Stimulated activated CD4-positive, alpha-beta T cell treated with anti-CD3 and anti-CD28 coated beads, Interleukin-12 subunit alpha, Interleukin-12 subunit beta, amount 100 ng/mL, for 24 hours (primary cell): ENCODE measurements around the gene SRRM3.
"Not testable (repeated sequence)": the region's sequence is repeated elsewhere in the genome, so short reads cannot be mapped to it uniquely, and the experiment has no call there.

Experiments
- DNase-seq, 2 experiments: peaks; one replicate each; pipeline ENCODE4 v3.0.0-alpha.2; 2020; ENCODE audit warnings: low read depth in 2 of 2

SRRM3 gene

GRCh38 chr7:76191783-76192240 is 9.9 kb upstream of the SRRM3 start:
- DNase-seq, result no peak

- no peak for DNase-seq
Observed at GRCh38 chr7:76193466-76193865, 8.2 kb upstream of the SRRM3 start.

- DNase-seq, result no peak
Observed at GRCh38 chr7:76193883-76194282, 7.8 kb upstream of the SRRM3 start.

- no peak for DNase-seq
Observed at GRCh38 chr7:76196786-76197185, 4.9 kb upstream of the SRRM3 start.

- no peak for DNase-seq
Observed at GRCh38 chr7:76198202-76198601, 3.5 kb upstream of the SRRM3 start.

- DNase-seq, result no peak
Observed at GRCh38 chr7:76202666-76203030, 952 bp downstream of the SRRM3 start.

GRCh38 chr7:76204147-76204546 is 2.5 kb downstream of the SRRM3 start:
- no peak for DNase-seq

GRCh38 chr7:76206633-76207032 is 4.9 kb downstream of the SRRM3 start:
- DNase-seq, result no peak

GRCh38 chr7:76209310-76209709 is 7.6 kb downstream of the SRRM3 start:
- no peak for DNase-seq

- DNase-seq, result no peak
Observed at GRCh38 chr7:76211216-76211615, 9.5 kb downstream of the SRRM3 start.

- DNase-seq, result not testable (repeated sequence)
Observed at GRCh38 chr7:76215349-76215748, 13.7 kb downstream of the SRRM3 start.

GRCh38 chr7:76216381-76217082 is 14.8 kb downstream of the SRRM3 start:
- no peak for DNase-seq

GRCh38 chr7:76217942-76218566 is 16.4 kb downstream of the SRRM3 start:
- DNase-seq, result no peak

GRCh38 chr7:76220185-76221057 is 18.7 kb downstream of the SRRM3 start:
- no peak for DNase-seq

- DNase-seq, result no peak
Observed at GRCh38 chr7:76222333-76222732, 20.6 kb downstream of the SRRM3 start.

GRCh38 chr7:76222839-76223238 is 21.1 kb downstream of the SRRM3 start:
- no peak for DNase-seq

GRCh38 chr7:76223286-76223972 is 21.7 kb downstream of the SRRM3 start:
- no peak for DNase-seq

GRCh38 chr7:76224695-76225094 is 23.0 kb downstream of the SRRM3 start:
- no peak for DNase-seq

GRCh38 chr7:76225379-76225778 is 23.7 kb downstream of the SRRM3 start:
- no peak for DNase-seq

- DNase-seq, result no peak
Observed at GRCh38 chr7:76225951-76226350, 24.3 kb downstream of the SRRM3 start.

GRCh38 chr7:76226878-76227423 is 25.3 kb downstream of the SRRM3 start:
- not testable (repeated sequence) for DNase-seq

- DNase-seq, result no peak
Observed at GRCh38 chr7:76230214-76230613, 28.5 kb downstream of the SRRM3 start.
